Ishikawa (cell line): ENCODE data around the gene PKNOX2.

Experiments
- CEBPB ChIP-seq: IDR thresholded peaks from 2 replicates; pipeline ENCODE4 v1.6.1; 2012
- CREB1 ChIP-seq: IDR thresholded peaks from 2 replicates; pipeline ENCODE4 v1.6.1; 2012; ENCODE audit warnings: low read depth
- EGR1 ChIP-seq: IDR thresholded peaks from 2 replicates; pipeline ENCODE4 v1.6.1; 2012
- EP300 ChIP-seq: IDR thresholded peaks from 2 replicates; pipeline ENCODE4 v1.6.1; 2012; ENCODE audit warnings: borderline replicate concordance
- FOXM1 ChIP-seq: IDR thresholded peaks from 2 replicates; pipeline ENCODE4 v1.6.1; 2012; ENCODE audit warnings: low read depth, borderline replicate concordance
- NFIC ChIP-seq: IDR thresholded peaks from 2 replicates; pipeline ENCODE4 v1.6.1; 2012
- RAD21 ChIP-seq: IDR thresholded peaks from 2 replicates; pipeline ENCODE4 v1.6.1; 2012; ENCODE audit warnings: low read depth
- TAF1 ChIP-seq: IDR thresholded peaks from 2 replicates; pipeline ENCODE4 v1.6.1; 2012; ENCODE audit warnings: low read depth, mild to moderate bottlenecking
- TCF12 ChIP-seq: IDR thresholded peaks from 2 replicates; pipeline ENCODE4 v1.6.1; 2012; ENCODE audit warnings: low read depth
- TEAD4 ChIP-seq: IDR thresholded peaks from 2 replicates; pipeline ENCODE4 v1.6.1; 2012
- YY1 ChIP-seq: IDR thresholded peaks from 2 replicates; pipeline ENCODE4 v1.6.1; 2012; ENCODE audit warnings: low read depth
- ZBTB7A ChIP-seq: IDR thresholded peaks from 2 replicates; pipeline ENCODE4 v1.6.1; 2012; ENCODE audit warnings: low read depth
- TF ChIP-seq, protein P1 (sequence below): IDR thresholded peaks from 2 replicates; pipeline ENCODE4 v1.6.1; 2012
- TF ChIP-seq, protein P2 (sequence below): IDR thresholded peaks from 2 replicates; pipeline ENCODE4 v1.6.1; 2012; ENCODE audit warnings: low read depth, mild to moderate bottlenecking
- TF ChIP-seq, protein P3 (sequence below): IDR thresholded peaks from 2 replicates; pipeline ENCODE4 v1.6.1; 2012

The PKNOX2 gene

DNA sequence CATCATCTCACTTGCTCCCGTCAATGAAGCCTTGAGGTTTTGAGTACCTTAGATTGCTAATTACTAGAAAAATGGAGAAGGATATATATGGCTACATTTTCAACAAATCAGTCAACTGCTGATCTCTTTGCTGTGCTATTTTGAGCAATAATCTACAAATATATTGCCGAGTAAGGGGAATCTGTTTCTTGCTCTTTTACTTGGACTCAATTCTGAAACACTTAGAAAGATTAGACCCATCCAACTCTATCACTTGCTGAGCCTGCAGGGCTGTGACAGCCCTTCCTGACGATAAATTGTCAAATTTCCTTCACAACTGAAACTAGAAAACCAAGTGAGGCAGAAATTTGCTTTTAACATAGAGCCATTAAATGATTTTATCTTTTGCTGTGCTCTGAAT is 314.6 kb downstream of the PKNOX2 start:
- TF ChIP-seq YY1 = no peak
- TF ChIP-seq TEAD4 = no peak
- TF ChIP-seq RAD21 = no peak

DNA sequence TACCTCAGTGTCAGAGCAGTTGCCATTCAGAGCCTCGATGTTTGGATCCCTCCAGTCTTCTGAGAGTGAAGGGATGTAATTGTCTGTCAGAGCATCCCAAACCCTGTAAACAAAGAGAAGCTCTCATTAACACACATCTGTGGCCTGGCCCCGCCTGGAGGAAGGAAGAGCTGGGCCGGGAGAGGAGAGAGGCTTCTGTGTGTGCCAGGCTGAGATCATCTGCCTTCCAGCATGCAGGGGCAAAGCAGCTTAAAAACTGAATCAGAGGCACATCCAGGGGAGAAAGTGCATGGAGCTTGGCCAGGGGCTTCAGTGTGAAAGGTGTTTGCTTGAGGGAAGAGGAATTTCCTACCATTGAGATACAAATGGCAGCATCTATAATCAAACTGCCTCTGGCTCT is 317.0 kb downstream of the PKNOX2 start:
- TF ChIP-seq ZBTB7A = no peak
- no peak for TF ChIP-seq EGR1
- no peak for TF ChIP-seq CREB1
- TF ChIP-seq EP300 = no peak
- TF ChIP-seq TAF1 = no peak
- no peak for TF ChIP-seq NFIC
- TF ChIP-seq TEAD4 = no peak
- TF ChIP-seq RAD21 = no peak
- TF ChIP-seq, protein P1, sequence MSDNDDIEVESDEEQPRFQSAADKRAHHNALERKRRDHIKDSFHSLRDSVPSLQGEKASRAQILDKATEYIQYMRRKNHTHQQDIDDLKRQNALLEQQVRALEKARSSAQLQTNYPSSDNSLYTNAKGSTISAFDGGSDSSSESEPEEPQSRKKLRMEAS = no peak
- TF ChIP-seq FOXM1 = no peak
- TF ChIP-seq, protein P2, sequence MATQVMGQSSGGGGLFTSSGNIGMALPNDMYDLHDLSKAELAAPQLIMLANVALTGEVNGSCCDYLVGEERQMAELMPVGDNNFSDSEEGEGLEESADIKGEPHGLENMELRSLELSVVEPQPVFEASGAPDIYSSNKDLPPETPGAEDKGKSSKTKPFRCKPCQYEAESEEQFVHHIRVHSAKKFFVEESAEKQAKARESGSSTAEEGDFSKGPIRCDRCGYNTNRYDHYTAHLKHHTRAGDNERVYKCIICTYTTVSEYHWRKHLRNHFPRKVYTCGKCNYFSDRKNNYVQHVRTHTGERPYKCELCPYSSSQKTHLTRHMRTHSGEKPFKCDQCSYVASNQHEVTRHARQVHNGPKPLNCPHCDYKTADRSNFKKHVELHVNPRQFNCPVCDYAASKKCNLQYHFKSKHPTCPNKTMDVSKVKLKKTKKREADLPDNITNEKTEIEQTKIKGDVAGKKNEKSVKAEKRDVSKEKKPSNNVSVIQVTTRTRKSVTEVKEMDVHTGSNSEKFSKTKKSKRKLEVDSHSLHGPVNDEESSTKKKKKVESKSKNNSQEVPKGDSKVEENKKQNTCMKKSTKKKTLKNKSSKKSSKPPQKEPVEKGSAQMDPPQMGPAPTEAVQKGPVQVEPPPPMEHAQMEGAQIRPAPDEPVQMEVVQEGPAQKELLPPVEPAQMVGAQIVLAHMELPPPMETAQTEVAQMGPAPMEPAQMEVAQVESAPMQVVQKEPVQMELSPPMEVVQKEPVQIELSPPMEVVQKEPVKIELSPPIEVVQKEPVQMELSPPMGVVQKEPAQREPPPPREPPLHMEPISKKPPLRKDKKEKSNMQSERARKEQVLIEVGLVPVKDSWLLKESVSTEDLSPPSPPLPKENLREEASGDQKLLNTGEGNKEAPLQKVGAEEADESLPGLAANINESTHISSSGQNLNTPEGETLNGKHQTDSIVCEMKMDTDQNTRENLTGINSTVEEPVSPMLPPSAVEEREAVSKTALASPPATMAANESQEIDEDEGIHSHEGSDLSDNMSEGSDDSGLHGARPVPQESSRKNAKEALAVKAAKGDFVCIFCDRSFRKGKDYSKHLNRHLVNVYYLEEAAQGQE = no peak
- TF ChIP-seq YY1 = no peak
- no peak for TF ChIP-seq CEBPB
- TF ChIP-seq TCF12 = no peak
- TF ChIP-seq, protein P3, sequence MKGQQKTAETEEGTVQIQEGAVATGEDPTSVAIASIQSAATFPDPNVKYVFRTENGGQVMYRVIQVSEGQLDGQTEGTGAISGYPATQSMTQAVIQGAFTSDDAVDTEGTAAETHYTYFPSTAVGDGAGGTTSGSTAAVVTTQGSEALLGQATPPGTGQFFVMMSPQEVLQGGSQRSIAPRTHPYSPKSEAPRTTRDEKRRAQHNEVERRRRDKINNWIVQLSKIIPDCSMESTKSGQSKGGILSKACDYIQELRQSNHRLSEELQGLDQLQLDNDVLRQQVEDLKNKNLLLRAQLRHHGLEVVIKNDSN = no peak
